Glomerular visceral epithelial cell (primary cell): ENCODE results near the gene PCNX1.
A peak's percentile ranks its signal among the peaks of the same experiment; 100 is the strongest.
"Not testable (repeated sequence)": the region's sequence is repeated elsewhere in the genome, so short reads cannot be mapped to it uniquely, and the experiment has no call there.

Experiments used
- DNase-seq: peaks from one replicate; pipeline ENCODE4 v3.0.0-alpha.2; 2016; ENCODE audit errors: extremely low spot score

Gene PCNX1

DNA sequence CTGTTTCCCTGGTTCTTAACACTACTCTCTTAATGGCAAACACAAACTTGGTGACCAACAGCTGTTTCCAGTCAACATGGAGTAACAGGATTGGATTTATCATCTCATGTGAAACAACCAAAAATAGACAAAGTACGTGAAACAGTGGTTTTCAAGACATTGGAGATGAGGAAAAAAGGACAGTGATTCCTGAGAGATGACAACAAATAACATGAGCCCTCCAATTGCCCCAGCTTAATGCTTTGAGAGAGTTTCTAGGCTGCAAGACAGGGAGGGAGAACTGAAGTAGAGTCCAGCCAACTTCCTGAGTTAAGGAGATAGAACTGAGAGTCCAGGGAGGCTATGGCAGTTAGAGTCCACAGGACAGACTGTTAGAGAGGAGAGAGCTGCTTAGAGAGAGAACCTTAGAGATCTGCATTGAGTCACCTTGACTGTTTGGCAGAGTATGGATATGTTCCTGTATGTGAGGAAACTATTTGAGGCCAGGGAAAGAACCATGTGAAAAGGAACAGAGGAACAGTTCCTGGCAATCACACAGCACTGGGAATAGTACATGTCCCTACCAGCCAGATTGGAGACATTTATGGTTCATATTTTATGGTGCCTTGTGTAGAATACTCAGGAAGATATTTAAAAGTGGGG, 106.4 kb downstream of the PCNX1 start:
- no peak for DNase-seq

- not testable (repeated sequence) for DNase-seq
These were observed 112.7 kb downstream of the PCNX1 start for GRCh38 chr14:71019917-71020316.

DNA sequence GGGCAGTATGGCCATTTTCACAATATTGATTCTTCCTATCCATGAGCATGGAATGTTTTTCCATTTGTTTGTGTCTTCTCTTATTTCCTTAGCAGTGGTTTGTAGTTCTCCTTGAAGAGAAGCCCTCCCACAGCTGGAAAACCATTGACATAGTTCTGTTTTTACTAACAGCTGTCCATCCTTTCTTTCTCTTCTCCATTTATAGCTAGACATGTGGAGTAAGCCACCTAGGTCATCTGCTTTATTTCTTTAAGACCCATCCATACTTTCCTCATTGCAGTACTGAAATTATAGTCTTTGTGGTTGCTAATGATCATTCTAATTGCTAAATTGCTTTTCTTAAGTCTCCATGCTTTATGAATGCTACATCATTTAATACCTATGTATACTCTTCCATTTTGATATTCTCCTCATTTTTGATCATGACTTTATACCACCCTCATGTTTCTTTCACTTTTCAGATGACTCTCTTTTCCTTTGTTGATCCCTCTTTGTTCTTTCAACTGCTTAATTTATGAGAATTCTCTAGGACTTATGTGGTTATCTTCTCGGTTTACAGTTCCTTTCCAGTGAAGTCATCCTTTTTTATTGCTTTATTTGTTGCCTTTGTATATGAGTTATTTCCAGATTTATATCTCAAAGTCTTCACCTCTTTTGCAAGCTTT, 114.2 kb downstream of the PCNX1 start:
- DNase-seq, result peak; percentile 13

DNA sequence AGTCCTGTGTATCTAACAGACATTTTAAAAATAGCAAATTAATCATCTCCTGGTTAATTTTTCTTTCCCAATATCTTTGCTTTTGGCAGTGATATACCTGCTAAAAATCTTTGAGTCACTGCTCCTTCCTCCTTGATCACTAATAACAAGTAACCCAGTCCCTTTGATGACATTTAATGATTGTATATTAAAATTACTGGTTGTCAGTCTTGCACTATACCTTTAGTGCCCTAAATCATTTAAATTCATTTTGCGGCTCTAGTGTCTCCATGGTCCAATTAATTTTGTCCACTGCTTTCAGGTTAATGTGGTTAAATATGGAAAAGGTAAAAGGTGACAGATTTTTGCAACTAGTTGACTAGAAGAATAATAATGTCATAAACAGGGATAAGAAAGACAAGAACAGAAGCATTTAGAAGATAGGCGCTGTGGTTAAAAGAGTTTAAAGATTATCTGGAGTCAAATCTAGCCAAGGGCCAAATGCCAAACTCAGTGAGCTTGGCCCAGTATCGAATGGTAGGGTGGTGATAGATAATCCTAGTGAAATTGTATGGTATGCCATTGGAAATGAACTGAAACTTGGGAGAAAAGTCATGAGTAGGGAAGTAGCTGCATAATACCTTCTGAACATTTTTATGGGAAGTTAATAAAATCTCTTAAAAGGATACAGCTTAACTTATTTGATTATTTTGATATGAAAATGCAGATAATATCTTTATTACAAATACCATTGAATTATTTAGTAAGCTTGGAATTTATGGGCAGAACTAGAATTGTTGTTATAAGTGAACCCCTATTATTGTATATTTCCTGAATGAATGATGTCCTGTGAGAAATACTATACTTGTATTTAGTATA, 115.0 kb downstream of the PCNX1 start:
- no peak for DNase-seq

GRCh38 chr14:71022939-71023338, 115.7 kb downstream of the PCNX1 start:
- DNase-seq, result no peak

- DNase-seq, result no peak
These were observed 122.0 kb downstream of the PCNX1 start for GRCh38 chr14:71029236-71029781.

GRCh38 chr14:71031000-71031399, 123.7 kb downstream of the PCNX1 start:
- DNase-seq, result no peak

GRCh38 chr14:71036433-71036832, 129.2 kb downstream of the PCNX1 start:
- no peak for DNase-seq

DNA sequence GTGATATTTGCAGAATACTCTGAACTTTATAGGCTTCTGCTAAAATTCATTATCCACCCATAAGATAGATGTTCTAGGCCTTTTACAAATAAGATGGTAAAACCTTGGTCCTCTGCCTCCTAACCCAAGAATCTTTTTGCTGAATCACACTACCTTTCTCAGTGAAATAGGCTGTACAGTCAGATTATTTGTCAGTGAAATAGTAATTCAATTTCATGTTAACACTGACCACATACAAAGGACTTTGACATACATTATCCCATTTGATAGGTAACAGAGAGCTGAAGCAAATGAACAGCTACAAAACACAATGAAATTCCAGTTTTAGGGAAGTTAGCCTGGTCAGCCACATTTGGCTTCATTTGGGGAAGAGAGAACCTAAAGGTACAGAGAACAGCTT, 141.1 kb downstream of the PCNX1 start:
- no peak for DNase-seq

DNA sequence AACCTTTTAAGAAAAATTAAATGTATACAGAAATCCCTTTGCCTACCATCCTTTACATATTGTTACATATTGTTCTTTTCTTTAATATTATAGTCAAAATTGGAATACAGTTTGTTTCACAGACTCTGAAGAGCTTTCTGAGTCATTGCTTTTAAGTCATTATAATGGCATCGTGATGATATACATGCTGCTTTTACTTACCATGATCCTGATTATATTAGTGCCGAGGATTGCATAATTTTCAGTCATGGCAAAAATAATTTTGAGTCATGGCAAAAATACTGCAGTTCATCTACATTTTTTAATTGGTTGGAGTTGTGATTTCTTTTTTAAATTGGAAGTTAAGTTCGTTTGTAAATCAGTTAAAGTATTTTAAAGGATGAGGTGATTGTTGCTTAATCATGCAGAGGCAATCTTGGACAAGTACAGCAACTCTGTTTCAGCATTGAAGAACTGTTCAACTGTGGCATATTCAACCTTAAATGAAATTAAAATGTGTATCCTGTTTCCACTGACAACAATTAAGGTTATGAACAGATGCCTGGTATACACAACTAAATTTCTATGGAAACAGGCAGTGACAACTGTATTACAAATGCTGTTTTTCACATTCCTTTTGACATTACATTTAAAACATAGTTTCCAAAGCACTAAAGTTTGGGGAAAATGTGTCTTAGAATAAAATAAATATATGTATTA, 142.3 kb downstream of the PCNX1 start:
- no peak for DNase-seq

- DNase-seq, result no peak
These were observed 143.1 kb downstream of the PCNX1 start for GRCh38 chr14:71050227-71050823.

DNA sequence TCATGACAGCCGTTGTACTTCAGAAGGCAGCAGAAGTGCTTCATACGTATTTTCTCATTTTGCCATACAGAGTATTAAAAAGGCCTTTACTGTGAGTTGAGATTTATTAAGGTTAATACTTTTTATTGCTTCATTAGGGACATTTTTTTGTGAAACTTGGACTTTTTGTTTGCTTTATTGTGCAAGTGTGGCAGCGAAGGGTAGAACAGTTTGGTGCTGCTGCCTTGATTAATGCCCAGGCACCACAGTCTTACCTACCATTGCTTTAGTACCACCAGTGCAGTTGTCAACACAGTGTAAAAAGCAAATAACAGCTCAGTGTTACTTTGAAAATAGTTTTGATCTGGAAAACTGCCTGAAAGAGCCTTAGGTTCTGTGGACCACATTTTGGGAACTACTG, 147.4 kb downstream of the PCNX1 start:
- no peak for DNase-seq

DNA sequence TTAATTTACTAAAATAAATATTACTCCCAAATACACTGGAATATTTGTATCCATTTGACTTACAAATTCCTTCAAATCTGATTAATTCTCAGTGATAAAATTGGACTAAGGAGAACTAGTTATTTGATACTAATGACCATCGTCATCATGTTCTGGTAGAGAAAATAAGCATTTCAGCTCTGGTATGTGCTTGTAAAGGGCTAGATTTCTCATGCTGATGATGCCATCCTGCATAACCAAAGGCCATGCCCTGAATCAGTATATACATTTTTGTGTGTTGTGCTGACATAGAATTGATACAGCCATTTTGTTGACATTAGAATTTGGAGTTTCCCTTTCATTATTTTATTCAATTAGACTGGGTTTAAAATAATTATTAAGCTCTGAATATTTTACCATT, 148.9 kb downstream of the PCNX1 start:
- DNase-seq, result no peak

GRCh38 chr14:71060274-71060673, 153.0 kb downstream of the PCNX1 start:
- DNase-seq, result no peak

- DNase-seq, result no peak
These were observed 153.7 kb downstream of the PCNX1 start for GRCh38 chr14:71060825-71061455.

DNA sequence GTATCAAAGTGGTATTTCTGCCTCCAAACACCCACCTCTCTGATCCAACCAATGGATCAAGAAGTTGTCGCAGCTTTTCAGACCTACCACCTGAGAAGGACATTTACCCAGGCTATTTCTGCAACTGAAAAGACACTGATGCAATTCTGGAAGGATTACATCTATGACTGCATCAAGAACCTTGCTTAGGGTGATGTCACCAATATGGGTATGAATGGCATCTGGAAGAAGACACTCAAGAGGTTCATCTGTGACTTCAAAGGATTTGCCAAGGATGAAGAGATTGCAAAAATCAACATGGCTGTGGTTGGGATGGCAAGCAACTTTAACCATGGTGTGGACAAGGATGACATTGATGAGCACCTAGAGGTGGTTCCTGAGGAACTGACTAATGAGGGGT, 154.2 kb downstream of the PCNX1 start:
- no peak for DNase-seq

DNA sequence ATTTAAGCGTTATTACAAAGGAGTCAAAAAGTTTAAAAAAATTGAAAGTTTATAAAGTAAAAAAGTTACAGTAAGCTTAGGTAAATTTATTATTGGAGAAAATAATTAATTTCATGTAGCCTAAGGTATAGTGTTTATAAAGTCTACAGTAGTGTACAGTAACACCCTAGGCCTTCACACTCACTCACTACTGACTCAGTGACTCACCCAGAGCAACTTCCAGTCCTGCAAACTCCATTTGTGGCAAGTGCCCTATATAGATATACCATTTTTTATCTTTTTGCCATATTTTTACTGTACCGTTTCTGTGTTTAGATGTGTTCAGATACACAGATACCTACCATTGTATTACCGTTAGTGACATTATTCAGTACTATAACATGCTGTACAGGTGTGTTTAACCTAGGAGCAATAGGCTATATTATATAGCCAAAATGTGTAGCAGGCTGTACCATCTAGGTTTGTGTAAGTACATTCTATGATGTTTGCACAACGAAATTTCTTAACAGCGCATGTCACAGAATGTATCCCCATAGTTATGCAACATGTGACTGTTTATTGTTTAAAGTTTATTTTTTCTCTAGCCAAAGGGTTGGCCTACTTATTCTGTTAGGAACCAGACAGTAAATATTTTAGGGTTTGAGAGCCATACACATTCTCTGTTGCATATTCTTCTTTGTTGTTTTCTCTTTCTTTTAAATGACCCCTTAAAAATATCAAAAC, 155.5 kb downstream of the PCNX1 start:
- no peak for DNase-seq

DNA sequence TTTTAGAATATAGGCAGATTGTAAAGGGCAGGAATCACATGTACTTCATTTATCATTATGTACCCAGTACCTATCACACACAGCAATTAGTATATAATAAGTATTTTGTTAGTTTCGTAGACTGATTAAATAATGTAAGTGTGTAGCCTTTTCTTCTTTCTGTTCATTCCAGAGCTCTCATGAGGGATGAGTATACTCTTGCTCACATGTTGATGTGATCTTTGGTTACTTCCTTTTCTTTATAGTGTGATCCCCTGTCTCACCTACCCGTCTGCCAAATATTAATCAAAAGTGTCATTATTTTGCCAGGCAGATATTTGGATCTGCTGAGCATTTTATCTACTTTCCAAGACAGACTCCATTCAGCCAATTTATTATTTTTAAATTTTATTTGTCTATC, 156.1 kb downstream of the PCNX1 start:
- DNase-seq, result no peak

- not testable (repeated sequence) for DNase-seq
These were observed 157.5 kb downstream of the PCNX1 start for GRCh38 chr14:71064747-71065146.

- DNase-seq, result peak; percentile 2
These were observed 162.9 kb downstream of the PCNX1 start for GRCh38 chr14:71070169-71070568.
